GM19452 (cell line): ENCODE results near the gene PARP4.
"Not testable (repeated sequence)": the region's sequence is repeated elsewhere in the genome, so short reads cannot be mapped to it uniquely, and the experiment has no call there.

Experiments used
- ATAC-seq: cut with Tn5 transposase; IDR thresholded peaks from one replicate; pipeline ENCODE4 v1.9.1; 2021; ENCODE audit not compliant: unreplicated experiment

Gene PARP4

DNA sequence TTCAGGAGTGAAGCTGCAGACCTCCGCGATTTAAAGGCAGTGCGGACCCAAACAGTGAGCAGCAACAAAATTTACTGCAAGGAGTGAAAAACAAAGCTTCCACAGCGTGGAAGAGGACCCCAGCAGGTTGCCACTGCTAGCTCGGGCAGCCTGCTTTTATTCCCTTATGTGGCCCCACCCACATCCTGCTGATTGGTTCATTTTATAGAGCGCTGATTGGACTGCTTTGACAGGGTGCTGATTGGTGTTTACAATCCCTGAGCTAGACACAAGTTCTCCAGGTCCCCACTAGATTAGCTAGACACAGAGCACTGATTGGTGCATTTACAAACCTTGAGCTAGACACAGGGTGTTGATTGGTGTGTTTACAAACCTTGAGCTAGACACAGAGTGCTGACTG, 6.3 kb downstream of the PARP4 start:
- not testable (repeated sequence) for ATAC-seq

DNA sequence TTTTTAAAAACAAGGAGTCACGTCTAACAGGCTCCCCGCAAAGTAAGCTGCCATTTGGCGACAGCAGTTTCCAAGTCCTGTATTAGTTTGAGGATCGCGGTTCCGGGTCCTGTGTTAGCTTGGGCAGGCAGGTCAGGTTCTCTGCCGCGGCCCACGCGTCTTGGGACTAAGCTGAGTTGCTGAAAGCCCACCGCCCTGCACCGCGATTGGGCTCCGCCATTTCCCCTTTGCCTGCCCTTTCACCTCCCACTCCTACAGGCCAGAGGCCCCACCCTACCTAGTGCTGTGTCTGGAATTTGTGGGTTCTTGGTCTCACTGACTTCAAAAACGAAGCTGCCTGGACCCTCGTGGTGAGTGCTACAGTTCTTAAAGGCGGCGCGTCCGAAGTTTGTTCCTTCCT, 6.8 kb downstream of the PARP4 start:
- no peak for ATAC-seq

DNA sequence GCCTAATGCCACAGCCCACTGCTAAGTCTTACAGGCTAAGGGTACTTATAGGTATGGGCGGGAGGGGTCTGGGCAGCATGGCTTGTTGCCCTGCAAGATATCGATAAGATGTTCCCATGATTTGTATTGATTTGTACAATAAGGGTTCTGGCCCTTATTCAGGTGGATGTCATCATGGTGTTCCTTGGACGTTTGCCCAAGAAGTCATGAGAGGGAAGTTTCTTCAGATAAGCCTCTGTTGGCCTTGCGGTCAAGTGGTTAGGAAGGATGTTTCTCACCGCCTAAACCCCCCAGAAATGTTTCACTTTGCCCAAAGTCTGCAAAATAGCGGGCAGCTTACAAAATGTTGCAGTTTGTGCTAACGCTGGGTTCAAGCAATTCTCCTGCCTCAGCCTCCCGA, 7.3 kb downstream of the PARP4 start:
- no peak for ATAC-seq

- ATAC-seq, result no peak
These were observed 9.2 kb downstream of the PARP4 start for GRCh38 chr13:24503379-24503696.

GRCh38 chr13:24502533-24503378, 9.8 kb downstream of the PARP4 start:
- ATAC-seq, result no peak

DNA sequence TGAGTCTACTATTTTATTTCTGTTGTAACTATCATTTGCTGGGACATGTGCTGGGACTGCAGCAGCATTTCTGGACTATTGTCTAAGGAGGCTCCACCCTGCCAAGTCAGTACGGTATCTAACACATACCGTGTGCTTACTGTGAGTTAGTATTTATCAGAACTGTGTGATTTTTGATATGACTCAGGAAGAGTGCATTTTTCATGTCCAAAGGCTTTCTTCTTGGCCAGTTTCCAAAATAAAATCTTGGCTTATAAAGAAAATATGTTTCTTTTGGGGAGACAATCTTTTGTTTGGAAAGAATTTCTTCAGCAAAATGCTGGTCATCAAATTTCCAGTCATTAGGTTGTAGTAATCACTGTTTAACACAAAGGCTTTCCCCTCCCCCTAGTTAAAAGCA, 11.6 kb downstream of the PARP4 start:
- ATAC-seq, result no peak

GRCh38 chr13:24497742-24498141, 14.8 kb downstream of the PARP4 start:
- ATAC-seq, result no peak

GRCh38 chr13:24496295-24496694, 16.3 kb downstream of the PARP4 start:
- ATAC-seq, result not testable (repeated sequence)

GRCh38 chr13:24495151-24495729, 17.3 kb downstream of the PARP4 start:
- no peak for ATAC-seq

- no peak for ATAC-seq
These were observed 19.2 kb downstream of the PARP4 start for GRCh38 chr13:24493356-24493755.

GRCh38 chr13:24491845-24492244, 20.7 kb downstream of the PARP4 start:
- ATAC-seq, result no peak

- ATAC-seq, result no peak
These were observed 22.9 kb downstream of the PARP4 start for GRCh38 chr13:24489721-24490120.

GRCh38 chr13:24488092-24488491, 24.5 kb downstream of the PARP4 start:
- not testable (repeated sequence) for ATAC-seq

DNA sequence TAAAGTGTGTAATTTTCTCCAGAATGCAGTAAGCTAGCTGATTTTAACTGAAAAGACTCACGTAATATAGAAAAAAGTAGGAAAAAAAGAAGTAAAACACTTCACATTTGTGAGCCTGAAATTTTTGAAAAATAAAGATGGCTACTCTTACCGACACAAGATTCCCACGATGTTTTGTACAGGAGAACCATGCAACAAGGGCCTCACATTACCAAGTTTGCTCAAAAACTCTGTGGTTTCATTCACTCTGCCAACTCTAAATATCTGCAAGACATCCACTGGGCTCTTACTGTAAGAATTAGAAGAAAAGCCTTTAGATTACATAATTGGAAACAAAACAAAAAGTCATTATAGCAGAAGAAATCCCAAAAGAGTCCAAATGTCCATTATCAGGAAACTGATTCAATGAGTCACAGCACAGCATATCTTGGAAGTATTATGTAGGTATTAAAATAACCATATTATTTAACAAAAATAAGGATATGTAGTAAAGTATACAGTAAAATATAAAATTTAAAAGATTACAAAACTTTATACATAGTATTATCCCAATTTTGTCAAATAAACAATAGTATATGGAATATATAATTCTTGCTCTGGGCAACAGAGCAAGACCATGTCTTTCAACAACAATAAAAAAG, 26.4 kb downstream of the PARP4 start:
- ATAC-seq, result not testable (repeated sequence)

GRCh38 chr13:24473686-24474085, 38.9 kb downstream of the PARP4 start:
- ATAC-seq, result no peak

GRCh38 chr13:24472129-24472528, 40.4 kb downstream of the PARP4 start:
- not testable (repeated sequence) for ATAC-seq

DNA sequence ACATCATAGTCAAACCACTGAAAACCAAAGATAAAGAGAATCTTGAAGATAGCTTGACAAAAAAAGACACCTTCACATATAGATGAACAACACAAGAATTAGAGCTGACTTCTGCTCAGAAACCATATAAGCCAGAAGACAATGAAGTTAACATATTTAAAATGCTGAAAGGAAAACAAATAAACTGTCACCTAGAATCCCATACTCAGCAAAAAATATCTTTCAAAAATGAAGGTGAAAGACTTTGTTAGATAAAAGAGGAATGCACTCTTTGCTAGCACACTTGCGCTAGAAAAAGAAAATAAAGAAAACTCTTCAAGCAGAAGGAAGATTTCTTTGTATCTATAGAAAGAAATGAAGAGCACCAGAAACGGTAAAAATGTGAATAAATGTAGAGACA, 49.5 kb downstream of the PARP4 start:
- no peak for ATAC-seq

DNA sequence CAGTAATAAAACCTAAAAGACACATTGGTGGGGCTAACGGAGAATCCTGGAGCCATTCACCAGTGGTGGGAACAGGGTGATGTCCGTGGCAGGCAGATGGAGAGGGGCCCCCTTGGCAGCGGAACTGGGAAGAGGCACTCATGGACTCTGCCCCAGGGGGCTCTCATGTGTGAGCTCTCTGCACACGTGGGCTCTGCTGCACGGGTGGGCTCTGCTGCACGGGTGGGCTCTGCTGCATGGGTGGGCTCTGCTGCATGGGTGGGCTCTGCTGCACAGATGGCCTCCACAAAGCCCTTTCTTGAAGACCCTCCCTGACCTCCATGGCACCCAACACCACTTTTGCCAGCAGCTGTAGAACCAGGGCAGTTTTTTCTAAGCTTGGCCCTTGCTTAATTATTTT, 52.3 kb downstream of the PARP4 start:
- no peak for ATAC-seq

- no peak for ATAC-seq
These were observed 52.9 kb downstream of the PARP4 start for GRCh38 chr13:24459726-24460125.

DNA sequence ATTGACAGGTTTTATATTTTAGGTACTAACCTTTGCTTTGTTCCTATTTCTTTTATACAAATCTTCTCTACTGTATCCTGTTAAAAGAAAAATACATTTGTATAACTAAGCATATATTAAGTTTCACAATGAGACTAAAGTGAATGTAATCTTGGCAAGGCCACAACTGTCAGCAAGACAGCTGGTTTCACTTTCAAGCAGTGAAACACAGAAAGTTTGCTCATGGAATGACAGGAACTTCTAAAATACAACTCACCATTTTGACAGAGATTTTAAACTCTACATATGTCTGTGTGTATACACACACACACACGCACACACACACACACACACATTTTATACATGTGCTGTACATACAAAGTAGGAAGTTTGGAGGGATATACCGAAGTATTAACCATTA, 53.3 kb downstream of the PARP4 start:
- no peak for ATAC-seq

DNA sequence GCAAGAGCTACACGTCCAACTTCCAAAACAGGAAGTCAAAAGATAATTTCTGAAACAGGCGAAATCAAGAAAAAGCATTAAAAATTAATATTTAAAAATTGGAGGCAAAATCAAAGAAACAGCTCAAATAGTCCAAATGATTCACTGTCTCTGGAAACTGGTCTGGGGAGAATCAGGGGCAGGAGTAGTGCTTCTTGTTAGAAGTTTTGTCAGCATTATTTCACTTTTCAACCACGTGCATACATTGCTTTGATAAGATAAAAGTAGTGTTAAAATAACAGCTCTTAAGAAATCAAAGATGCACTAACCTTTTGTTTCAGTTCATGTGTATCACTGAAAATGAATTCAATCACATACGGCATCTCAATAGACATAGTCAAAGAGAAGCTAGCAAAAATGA, 53.8 kb downstream of the PARP4 start:
- no peak for ATAC-seq

DNA sequence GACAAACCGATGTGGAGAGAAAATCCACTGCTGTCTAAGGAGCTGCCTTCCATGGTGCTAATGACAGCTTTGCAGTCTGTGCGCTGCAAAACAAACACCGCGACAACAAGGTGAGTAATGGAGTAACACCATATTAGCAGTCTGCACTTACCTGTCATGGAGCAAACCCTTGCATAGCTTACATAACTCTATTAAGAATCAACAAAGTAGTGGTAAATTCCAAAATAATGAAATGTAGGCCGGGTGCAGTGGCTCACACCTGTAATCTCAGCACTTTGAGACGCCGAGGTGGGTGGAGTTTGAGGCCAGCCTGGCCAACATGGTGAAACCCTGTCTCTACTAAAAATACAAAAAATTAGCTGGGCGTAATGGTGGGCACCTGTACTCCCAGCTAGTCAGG, 56.2 kb downstream of the PARP4 start:
- ATAC-seq, result no peak
